ENCODE measurements around the gene PNMA6A. TPM values are rescaled to one million over a fixed set of nuclear protein-coding genes. Genes with fewer than 3 reads are reported as not detected.
"Not testable (repeated sequence)": the region's sequence is repeated elsewhere in the genome, so short reads cannot be mapped to it uniquely, and the experiment has no call there.

The PNMA6A gene
- polyA plus RNA-seq (2012; rRNA removed), result 0.71 and 0.81 TPM in 2 replicates
- 0.49 and 0.92 TPM in 2 replicates for polyA plus RNA-seq (2012; cell fraction: cytosol; rRNA removed)
- 1.8 and 1.9 TPM in 2 replicates for polyA plus RNA-seq (2012; cell fraction: nucleus; rRNA removed)

DNA sequence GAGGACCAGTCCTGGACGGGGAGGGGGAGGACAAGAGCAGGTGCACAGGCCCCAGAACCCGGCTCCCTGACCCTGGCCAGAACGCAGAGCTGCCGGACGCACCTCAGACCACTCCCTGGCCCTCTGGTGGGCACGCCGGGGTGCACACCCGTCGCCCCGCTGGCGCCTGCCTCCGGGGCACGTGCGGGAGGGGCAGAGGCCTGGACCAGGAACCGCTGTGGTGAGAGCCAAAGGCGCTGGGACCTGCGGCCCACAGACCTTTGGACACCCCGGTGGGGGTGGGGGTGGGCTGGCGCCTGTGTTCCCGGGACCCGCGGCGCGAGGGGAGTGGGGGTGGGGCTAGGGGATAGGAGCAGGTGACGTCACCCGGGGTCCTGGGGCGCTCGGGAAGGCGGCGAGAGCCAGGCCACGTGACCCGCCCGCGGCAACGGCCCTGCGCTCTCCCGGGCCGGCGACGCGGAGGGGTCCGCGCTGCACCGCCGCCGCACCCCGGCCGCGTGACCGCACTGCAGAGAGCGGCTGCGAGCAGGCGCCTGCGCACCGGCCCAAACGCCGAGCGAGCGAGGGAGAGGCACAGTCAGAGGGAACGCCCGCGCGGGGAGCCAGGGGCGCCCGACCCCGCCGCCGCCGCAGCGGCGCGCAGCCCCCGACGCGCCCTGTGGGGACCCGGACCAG, at the start of gene PNMA6A:
PNMA6A (plus strand) TSS at position 546 of the 675 bp plus-strand sequence. CDS start 609 bp downstream, outside the sequence.
- H3K27me3 ChIP-seq (ENCODE audit: insufficient read depth); H2AFZ ChIP-seq (ENCODE audit: low read depth); H3K4me2 ChIP-seq; H3K9me3 ChIP-seq; H3K4me3 ChIP-seq (ENCODE audit: low read depth in 2 of 2, low read length in 1 of 2); H3K9ac ChIP-seq; CTCF ChIA-PET; H3K27ac ChIP-seq (ENCODE audit: low read depth in 2 of 2, low read length in 1 of 2); H4K20me1 ChIP-seq (ENCODE audit: insufficient read depth); H3K9me2 ChIP-seq; DNase-seq; POLR2A ChIA-PET; H3K79me2 ChIP-seq (ENCODE audit: insufficient read depth); H3F3A ChIP-seq (replicated peaks; ENCODE audit: insufficient read depth); H3K36me3 ChIP-seq (replicated peaks in 1 of 2; ENCODE audit: control insufficient read depth in 1 of 2, insufficient read depth in 2 of 2, low read length in 1 of 2); H3K4me1 ChIP-seq (ENCODE audit: control insufficient read depth in 1 of 2, insufficient read depth in 2 of 2, low read depth in 1 of 2, low read length in 1 of 2): not testable (repeated sequence)
- WGBS (ENCODE audit: low lambda C conversion rate), result no CpG with 5 or more reads among the region's 76 CpGs

DNA sequence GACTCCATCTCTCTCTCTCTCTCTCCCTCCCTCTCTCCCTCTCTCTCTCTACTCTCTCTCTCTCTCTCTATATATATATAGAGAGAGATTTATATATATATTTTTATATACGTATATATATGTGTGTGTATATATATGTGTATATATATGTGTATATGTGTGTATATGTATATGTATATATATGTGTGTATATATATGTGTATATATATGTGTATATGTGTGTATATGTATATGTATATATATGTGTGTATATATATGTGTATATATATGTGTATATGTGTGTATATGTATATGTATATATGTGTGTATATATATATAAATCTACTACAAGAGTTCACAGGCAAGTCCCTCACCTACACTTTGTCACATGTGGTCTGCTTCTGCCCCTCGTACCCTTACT, 45.8 kb upstream of the PNMA6A start:
- H3K4me2 ChIP-seq; H3F3A ChIP-seq (replicated peaks; ENCODE audit: insufficient read depth); H2AFZ ChIP-seq (ENCODE audit: low read depth); POLR2A ChIA-PET; H3K9me3 ChIP-seq; H3K36me3 ChIP-seq (replicated peaks in 1 of 2; ENCODE audit: control insufficient read depth in 1 of 2, insufficient read depth in 2 of 2, low read length in 1 of 2); H3K4me3 ChIP-seq (ENCODE audit: low read depth in 2 of 2, low read length in 1 of 2); H3K9ac ChIP-seq; H4K20me1 ChIP-seq (ENCODE audit: insufficient read depth); H3K27ac ChIP-seq (ENCODE audit: low read depth in 2 of 2, low read length in 1 of 2); H3K79me2 ChIP-seq (ENCODE audit: insufficient read depth); DNase-seq; H3K4me1 ChIP-seq (ENCODE audit: control insufficient read depth in 1 of 2, insufficient read depth in 2 of 2, low read depth in 1 of 2, low read length in 1 of 2); H3K9me2 ChIP-seq: not testable (repeated sequence)
- WGBS (ENCODE audit: low lambda C conversion rate), result 40% methylated on average over 2 of the region's 2 CpGs
- CTCF ChIA-PET, result interaction anchor here (1.6 kb wide), 1 partner anchor 85 kb away, joined by 4 read pairs; no protein-coding TSS in a partner anchor
- H3K27me3 ChIP-seq (ENCODE audit: insufficient read depth), result peaks cover 24% of the 10 kb centered on the region

DNA sequence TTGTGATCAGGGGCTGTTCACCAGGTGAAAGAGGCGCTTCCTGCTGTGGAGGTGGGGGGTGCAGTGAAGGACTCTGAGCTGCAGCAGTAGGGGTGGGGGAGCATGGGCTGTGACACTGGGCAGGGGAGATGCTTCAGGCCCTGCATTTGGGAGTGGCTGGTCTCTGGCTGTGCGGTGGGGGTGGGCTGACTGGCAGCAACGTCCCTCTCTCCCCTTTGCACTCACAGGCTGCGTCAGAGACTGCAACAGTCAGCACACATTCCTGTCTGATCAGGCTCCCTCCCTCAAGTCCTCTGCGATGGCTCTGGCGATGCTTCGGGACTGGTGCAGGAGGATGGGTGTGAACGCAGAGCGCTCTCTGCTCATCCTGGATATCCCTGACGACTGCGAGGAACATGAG, 43.8 kb upstream of the PNMA6A start:
- H3K36me3 ChIP-seq (replicated peaks in 1 of 2; ENCODE audit: control insufficient read depth in 1 of 2, insufficient read depth in 2 of 2, low read length in 1 of 2); H3K9me3 ChIP-seq; H3K9me2 ChIP-seq; H3K27ac ChIP-seq (ENCODE audit: low read depth in 2 of 2, low read length in 1 of 2); H3K4me1 ChIP-seq (ENCODE audit: control insufficient read depth in 1 of 2, insufficient read depth in 2 of 2, low read depth in 1 of 2, low read length in 1 of 2); H3K4me3 ChIP-seq (ENCODE audit: low read depth in 2 of 2, low read length in 1 of 2); H3K4me2 ChIP-seq; H3F3A ChIP-seq (replicated peaks; ENCODE audit: insufficient read depth); DNase-seq; H4K20me1 ChIP-seq (ENCODE audit: insufficient read depth); POLR2A ChIA-PET; H3K79me2 ChIP-seq (ENCODE audit: insufficient read depth); H3K9ac ChIP-seq; H2AFZ ChIP-seq (ENCODE audit: low read depth): not testable (repeated sequence)
- 60% methylated on average over 1 of the region's 11 CpGs for WGBS (ENCODE audit: low lambda C conversion rate)
- CTCF ChIA-PET, result interaction anchor here (1.3 to 1.4 kb wide), 2 partner anchors 87 to 640 kb away, joined by 3 read pairs; no protein-coding TSS in a partner anchor
- peaks cover 22% of the 10 kb centered on the region for H3K27me3 ChIP-seq (ENCODE audit: insufficient read depth)

GRCh38 chrX:153029162-153029561, 43.1 kb upstream of the PNMA6A start:
- Histone ChIP-seq H3F3A (replicated peaks; ENCODE audit: insufficient read depth) (no peaks in the 10 kb centered on the region), H3K27me3 (ENCODE audit: insufficient read depth) (peaks cover 22% of the 10 kb centered on the region), H3K79me2 (ENCODE audit: insufficient read depth) (no peaks in the 10 kb centered on the region), H3K4me2 (no peak overlapping the region), H3K36me3 (replicated peaks in 1 of 2; ENCODE audit: control insufficient read depth in 1 of 2, insufficient read depth in 2 of 2, low read length in 1 of 2) (no peaks in the 10 kb centered on the region), H3K4me1 (ENCODE audit: control insufficient read depth in 1 of 2, insufficient read depth in 2 of 2, low read depth in 1 of 2, low read length in 1 of 2) (no peaks in the 10 kb centered on the region; a peak in 1 of 4 replicates), H2AFZ (ENCODE audit: low read depth) (no peak overlapping the region), H3K9me2 (no peaks in the 10 kb centered on the region), H3K9me3 (no peaks in the 10 kb centered on the region), H3K4me3 (ENCODE audit: low read depth in 2 of 2, low read length in 1 of 2) (no peak overlapping the region), H3K9ac (no peak overlapping the region), H4K20me1 (ENCODE audit: insufficient read depth) (no peaks in the 10 kb centered on the region), H3K27ac (ENCODE audit: low read depth in 2 of 2, low read length in 1 of 2) (no peak overlapping the region)
- CTCF ChIA-PET, result interaction anchor here (1.3 to 1.4 kb wide), 2 partner anchors 88 to 640 kb away, joined by 3 read pairs; no protein-coding TSS in a partner anchor
- POLR2A ChIA-PET, result no interaction called here
- WGBS (ENCODE audit: low lambda C conversion rate), result 31% methylated on average over 2 of the region's 2 CpGs
- DNase-seq, result no peak
- TF ChIP-seq TAF1 (IDR thresholded peaks at IDR 0.05; ENCODE audit: borderline replicate concordance, low read depth, low read length), result no peak
- no peak for TF ChIP-seq FOXJ3 (CRISPR knock-in tag; IDR thresholded peaks at IDR 0.05)
- TF ChIP-seq TCF12 (IDR thresholded peaks at IDR 0.05), result no peak
- no peak for TF ChIP-seq ZBTB33 (IDR thresholded peaks at IDR 0.05; ENCODE audit: borderline replicate concordance, low read depth)
- no peak for TF ChIP-seq SMC3 (IDR thresholded peaks at IDR 0.05; ENCODE audit: low read depth, low read length)
- no peak for TF ChIP-seq SIN3A (IDR thresholded peaks at IDR 0.05; ENCODE audit: borderline replicate concordance, low read depth, low read length)
- no peak for TF ChIP-seq EP300 (IDR thresholded peaks at IDR 0.05; ENCODE audit: borderline replicate concordance in 1 of 2, low read depth in 1 of 2, low read length in 1 of 2)
- no peak for TF ChIP-seq NRF1 (IDR thresholded peaks at IDR 0.05; ENCODE audit: low read depth, low read length)
- no peak for TF ChIP-seq CTCF (IDR thresholded peaks at IDR 0.05)
- TF ChIP-seq, protein P1, sequence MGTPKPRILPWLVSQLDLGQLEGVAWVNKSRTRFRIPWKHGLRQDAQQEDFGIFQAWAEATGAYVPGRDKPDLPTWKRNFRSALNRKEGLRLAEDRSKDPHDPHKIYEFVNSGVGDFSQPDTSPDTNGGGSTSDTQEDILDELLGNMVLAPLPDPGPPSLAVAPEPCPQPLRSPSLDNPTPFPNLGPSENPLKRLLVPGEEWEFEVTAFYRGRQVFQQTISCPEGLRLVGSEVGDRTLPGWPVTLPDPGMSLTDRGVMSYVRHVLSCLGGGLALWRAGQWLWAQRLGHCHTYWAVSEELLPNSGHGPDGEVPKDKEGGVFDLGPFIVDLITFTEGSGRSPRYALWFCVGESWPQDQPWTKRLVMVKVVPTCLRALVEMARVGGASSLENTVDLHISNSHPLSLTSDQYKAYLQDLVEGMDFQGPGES (IDR thresholded peaks at IDR 0.05; ENCODE audit: low read depth, low read length), result no peak

Data from SK-N-SH (cell line).